ENCODE measurements around the gene HNRNPA1.
"Not testable (repeated sequence)": the region's sequence is repeated elsewhere in the genome, so short reads cannot be mapped to it uniquely, and the experiment has no call there.

Gene HNRNPA1

DNA sequence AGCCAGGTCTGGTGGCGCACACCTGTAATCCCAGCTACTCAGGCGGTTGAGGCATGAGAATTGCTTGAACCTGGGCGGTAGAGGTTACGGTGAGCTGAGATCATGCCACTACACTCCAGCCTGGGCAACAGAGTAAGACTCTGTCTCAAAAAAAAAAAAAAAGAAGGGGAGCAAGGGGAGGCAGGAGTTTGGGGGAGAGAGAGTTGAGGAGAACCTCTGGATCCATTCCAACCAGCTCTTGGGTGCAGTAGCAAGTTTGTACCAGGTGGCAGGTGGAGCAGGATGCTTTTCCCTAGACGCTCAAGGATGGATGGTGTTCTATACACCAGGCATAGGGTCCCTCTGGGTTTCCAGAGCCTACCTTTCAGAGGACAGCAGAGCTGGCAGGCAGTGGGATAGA lies 18.4 kb downstream of the HNRNPA1 start:
- DNase-seq (ENCODE audit: low read depth in 2 of 2) = no peak

DNA sequence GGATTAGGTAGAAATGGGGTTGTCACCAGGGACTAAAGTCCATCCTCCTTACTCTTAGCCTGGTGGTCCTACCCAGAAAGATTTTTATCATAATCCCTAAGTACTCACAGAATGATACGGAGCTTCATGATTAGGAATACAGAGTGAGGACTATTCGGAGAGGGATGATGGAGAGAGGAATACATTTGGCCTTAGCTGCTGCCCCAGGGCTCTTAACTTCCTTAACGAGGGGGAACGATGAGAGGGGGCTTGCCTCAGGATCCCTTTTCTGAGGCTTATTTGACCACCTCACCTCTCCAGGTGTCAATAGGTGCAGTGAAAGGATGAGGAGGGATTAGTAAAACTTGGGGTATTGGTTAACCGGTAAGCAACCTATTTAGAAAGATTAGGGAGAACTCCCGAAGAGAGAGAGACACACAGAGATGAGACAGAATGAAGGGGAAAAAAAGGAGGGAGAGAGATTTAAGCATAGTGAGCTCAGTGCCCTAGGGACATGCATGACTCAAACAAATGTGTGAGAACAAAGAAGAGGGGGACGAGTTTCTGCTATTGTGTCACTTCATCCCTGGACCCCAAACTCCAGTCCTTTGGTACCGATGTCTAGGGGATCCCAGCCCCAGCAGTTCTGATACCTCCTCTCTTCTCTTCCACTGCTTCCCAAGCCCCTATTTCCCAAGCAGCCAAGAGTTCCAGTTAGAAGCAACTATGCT lies 19.1 kb downstream of the HNRNPA1 start:
- DNase-seq (ENCODE audit: low read depth in 2 of 2) = no peak

DNA sequence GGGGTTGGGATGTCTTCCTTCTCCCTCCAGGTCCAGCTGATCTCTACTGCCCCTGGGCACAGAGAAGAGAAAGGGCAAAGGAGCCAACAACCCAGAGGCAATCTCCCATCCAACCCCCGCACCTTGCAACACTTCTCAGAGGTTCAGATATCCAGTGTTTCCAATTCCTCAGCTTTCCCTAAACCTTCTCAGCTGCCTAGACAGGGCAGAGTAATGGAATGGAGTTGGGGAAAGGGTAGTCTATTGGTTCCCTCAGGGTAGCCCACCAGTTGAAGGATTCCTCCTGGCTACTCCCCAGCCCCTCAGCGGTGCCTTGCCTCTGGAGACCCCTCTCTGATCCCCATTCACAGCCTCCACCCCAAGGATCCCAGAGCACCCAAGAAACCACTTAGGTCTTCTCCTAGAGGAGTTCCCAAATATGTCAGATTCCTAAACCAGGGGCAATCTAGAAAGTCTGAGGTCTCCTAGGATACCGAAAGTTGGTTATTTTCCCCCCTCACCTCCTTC lies 19.8 kb downstream of the HNRNPA1 start:
- no peak for DNase-seq (ENCODE audit: low read depth in 2 of 2)

DNA sequence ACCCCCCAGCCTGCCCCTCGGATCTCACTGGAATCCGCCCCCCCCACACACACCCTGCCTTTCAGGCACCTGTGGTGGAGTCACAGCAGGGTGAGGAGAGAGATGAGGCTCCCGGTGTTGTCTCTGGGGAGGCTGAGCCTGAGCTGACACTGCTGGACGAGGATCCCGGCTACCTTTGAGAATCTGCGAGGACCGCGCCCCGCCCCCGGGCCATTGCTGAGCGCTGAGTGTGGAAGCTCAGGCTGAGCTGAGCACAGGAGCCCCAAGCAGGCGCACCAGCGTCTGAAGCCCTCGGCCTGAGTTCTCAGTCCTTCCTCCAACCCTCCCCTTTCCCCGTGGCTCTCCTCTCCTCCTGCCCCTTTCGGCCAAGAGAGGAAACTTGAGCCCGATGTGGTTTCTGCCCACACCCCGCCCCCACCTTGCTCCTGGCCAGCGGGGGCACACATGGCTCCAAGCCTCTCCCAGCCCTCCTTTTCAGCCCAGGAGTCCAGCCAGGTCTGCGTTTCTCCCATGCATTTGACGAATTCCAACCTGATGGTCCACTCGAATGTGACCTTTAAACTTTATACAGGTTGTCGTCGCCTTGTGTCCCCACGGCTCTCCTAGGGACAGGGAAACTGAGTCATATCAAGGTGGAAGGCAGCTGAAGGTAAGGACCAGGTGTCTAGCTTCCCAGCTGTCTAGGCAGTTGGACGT lies 20.4 kb downstream of the HNRNPA1 start, which contains the start of gene NFE2:
Gene NFE2, minus strand, starts transcription at position 284 of the 696 bp plus-strand sequence. CDS start 5,767 bp downstream, outside the sequence.
- no peak for DNase-seq (ENCODE audit: low read depth in 2 of 2)

DNA sequence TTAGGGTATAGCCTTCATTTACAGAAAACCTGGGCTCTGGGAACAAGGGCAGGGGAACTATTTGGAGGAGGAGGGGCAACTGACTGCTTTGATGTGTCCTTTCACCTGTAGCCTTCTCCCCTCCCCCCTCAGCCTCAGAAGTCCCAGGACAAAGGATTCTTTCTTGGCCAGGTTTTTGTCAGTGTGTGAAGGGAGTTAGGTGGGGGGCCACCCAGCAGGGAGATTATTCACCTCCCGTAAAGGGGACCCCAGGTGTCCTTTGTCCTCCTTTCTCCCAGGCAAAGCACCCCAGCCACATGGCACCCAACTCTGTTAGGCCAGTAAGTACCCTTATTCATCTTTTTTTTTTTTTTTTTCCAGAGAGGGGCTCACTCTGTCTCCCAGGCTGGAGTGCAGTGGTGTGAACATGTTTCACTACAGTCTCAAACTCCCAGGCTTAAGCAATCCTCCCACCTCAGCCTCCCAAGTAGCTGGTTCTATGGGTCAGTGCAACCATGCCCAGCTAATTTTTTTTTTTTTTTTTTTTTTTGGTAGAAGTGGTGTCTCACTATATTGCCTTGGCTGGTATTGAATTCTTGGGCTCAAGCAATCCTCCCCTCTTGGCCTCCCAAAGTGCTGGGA lies 21.0 kb downstream of the HNRNPA1 start:
- no peak for DNase-seq (ENCODE audit: low read depth in 2 of 2)

DNA sequence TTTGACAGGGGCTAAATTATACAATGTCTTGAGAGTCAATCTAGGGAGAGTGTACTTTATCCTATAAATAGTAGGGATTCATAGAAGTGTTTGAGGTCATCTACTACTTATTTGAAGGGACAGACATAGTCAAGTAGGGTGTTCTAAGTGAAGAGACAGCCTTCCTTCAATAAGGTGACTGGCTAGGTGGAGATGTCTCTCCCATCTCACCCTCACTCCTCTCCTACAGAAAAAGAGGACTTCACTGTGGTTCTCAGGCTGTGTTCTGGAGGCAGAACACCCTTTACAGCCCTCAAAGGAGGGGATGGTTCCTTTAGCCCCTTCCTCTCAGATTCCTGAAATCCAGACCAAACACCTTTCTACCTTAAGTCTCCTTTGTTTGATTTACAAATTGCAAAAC lies 23.1 kb downstream of the HNRNPA1 start:
- DNase-seq (ENCODE audit: low read depth in 2 of 2) = no peak

DNA sequence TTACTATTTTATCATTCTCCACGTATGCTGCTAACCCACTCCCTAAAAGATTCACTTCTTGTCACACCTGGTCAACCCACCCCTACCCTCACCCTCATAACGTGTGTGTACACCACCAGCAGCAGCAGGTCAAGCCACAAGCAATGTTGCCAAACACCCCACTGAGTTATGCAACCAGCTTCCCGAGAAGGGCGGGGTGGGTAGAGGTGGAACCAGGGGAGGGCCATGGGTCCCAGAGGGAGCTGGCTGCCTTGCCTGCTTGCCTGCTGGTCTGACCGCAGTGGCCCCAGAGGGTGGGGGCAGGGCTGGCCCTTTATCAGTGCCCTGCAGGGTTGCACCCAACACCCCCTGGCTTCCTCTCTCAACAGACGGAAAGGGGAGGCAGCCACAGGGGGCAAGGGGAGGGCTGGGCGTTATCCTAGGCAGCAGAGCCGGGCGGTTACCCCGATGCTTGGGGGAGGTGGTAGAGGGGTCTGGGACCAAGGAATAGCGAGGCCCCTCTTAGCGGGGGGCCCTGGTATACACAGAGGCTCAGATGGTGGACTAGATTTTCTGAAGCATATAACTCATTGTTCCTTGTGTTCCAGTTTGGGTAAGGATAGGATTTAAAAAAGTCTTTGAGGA lies 23.8 kb downstream of the HNRNPA1 start:
- no peak for DNase-seq (ENCODE audit: low read depth in 2 of 2)

DNA sequence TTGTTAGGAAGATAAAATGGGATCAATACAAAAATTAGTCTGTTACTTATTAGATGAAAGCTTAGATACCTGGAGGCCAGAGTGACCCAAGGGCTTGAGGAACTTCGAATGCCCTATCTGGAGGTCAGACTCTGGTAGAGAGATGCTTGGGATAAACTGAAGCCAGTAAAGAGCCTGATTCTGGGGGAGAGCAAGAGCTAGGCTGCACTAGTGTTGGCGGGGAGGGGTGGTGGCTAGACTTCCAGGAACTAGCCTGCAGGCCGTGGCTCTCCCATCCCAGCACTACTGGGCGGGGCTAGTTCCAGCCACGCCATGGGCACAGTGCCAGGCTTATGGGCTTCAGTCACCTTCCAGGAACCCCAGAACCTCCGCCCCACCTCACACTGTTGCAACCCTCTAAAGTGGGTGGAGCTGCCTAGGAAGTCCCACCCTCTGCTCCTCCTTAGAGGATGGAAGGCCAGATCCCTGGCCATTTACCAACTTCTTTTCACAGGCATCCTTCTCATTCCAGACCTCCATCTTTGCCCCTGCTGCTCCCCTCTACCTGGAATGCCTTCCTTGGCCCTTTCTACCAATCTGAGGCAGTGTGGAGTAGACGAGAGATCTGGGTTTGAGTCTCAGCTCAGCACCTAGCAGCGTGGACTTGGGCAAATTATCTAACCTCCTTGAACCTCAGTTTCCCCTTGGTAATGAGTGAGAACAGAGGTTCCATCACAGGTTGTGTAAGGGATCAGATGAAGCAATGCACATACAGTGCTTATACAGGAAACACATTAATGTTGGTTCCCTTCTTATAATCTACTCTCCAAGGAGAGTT lies 26.6 kb downstream of the HNRNPA1 start:
- no peak for DNase-seq (ENCODE audit: low read depth in 2 of 2)

DNA sequence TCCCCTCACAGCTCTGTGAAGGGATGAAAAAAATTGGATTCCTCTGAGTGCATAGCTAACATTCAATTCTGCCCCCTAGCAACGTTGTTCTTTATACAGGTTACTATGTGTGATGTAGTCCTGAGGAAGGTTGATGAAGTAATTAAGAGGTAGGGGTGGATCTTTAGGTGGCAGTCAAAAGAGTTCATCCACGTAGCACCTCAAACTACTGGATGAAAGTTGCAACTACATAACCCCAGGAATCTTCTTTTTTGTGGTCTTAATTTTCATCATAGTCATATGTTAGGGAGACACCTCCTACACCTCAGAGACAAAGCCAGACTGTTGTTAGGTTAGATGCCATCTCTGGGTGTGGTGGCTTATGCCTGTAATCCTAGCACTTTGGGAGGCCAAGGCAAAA lies 30.5 kb downstream of the HNRNPA1 start:
- DNase-seq (ENCODE audit: low read depth in 2 of 2) = no peak

DNA sequence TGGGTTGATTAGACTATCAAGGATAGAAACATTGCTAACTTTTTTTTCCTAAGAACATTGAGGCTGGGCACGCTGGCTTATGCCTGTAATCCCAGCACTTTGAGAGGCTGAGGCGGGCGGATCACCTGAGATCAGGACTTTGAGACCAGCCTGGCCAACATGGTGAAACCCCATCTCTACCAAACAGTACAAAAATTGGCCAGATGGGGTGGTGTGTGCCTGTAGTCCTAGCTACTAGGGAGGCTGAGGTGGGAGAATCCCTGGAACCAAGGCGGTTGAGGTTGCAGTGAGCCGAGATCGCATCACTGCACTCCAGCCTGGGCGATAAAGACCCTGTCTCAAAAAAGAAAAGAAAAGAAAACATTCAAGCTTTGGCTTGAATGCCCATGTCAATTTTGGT lies 31.8 kb downstream of the HNRNPA1 start:
- not testable (repeated sequence) for DNase-seq (ENCODE audit: low read depth in 2 of 2)

DNA sequence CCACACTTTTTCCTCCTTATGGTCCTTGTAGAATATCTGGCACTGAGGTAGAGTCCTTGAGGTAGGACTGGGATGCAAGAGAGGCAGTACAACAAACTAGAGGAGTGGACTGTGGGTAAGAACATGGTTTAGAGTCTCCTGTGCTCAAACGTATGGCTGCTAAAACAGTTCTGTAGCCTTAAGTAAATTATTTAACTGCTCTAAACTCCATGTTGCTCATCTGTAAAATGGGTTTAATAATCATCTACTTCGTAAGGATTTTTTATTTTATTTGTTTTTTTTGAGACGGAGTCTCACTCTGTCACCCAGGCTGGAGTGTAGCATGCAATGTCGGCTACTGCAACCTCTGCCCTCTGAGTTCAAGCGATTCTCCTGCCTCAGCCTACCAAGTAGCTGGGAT lies 40.8 kb downstream of the HNRNPA1 start:
- no peak for DNase-seq (ENCODE audit: low read depth in 2 of 2)

DNA sequence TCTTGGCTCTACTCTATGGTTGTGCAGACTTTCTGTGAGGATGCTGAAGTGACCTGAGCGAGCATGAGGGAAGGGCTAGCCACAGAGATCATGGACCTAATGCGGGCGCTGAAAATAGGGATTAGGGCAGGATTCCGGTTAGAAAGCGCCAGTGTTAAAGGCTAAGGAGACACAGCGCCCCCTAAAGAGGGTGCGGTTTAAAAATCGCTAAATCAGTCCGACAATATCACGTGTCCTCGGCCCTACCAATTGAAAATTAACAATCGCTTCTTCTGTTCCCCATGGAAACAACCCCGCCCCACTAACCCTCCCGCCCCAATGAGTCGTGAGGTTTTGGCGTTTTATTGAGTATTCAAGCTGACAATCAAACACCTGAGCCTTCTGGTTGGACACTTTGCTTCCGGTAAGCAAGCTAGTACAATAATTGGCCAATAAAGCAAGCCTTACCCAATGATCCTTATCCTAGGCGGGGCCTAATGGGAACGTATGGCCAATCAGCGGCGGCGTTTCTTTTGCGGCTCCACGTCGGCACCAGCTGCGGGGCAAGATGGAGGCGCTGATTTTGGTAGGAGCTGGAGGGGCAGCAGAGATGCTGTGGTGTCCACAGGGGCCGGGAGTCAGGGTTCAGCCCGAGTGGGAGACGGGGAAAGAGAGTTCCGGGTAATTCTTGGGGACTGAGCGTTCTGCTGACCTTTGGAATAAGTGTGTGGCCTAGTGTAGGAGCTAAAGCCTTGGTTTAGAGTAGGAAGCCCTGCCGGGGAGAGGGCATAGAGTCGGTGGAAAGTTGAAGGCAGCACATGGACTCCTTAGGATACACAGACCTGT lies 44.3 kb downstream of the HNRNPA1 start, which contains the start of gene COPZ1:
Gene COPZ1, plus strand, starts transcription at position 515 of the 825 bp plus-strand sequence. Its CDS starts 33 bp downstream, at position 548.
- DNase-seq (ENCODE audit: low read depth in 2 of 2) = peak; percentile 86 to 89

DNA sequence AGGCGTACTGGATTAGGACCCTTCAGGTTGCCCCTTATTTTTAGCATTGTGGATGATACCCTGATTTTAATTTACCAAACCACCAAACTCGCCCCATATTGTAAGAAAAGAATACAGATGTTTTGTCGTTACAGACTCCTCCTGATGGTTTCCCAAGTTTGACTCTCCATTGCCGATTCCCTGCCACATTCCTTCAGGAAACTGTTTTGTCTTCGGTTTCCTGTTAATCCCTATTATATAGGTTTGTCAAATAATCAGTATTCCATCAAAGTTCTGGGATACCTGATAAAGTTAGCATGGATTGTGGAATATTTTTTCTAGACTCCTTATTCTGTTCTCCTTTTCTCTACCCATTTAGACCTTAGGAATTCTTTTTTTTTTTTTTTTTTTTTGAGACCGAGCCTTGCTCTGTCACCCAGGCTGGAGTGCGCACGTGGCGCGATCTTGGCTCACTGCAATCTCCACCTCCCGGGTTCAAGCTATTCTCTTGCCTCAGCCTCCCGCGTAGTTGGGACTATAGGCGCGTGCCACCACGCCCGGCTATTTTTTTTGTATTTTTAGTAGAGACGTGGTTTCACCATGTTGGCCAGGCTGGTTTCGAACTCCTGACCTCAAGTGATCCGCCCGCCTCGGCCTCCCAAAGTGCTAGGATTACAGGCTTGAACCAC lies 45.0 kb downstream of the HNRNPA1 start:
- not testable (repeated sequence) for DNase-seq (ENCODE audit: low read depth in 2 of 2)

DNA sequence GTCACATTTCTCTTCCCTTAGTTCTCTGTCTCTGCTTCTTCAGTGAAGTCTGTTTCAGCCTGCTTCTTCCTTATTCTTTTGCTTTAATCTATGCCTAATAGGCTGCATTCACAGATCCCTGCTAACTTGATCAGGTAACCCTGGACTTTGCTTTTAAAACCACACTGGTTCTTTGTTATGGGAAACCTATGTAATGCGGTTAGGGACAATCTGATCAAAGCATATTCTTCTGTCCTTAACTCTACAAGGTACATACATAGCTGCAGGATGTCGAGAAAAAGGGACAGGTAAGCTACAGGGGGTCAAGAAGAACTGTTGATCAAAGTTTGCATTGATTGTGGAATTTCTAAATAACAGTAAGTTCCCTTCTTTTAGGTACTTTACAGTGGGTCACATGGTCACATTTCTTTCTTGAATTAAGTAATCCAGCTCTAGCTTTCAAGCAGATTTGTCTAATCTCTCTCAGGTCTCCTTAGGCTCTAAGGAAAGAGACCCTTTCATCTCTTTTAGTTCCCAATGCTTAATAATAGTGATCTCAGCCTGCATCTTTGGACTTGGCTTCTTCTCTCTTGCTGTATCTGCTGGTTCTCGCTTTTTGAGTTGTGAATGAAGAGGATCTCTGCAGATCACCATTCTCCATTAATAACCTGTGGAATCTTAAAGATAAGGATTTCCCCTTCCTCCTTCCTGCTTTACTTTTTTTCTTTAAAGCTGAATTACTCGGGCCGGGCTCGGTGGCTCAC lies 48.2 kb downstream of the HNRNPA1 start:
- no peak for DNase-seq (ENCODE audit: low read depth in 2 of 2)

DNA sequence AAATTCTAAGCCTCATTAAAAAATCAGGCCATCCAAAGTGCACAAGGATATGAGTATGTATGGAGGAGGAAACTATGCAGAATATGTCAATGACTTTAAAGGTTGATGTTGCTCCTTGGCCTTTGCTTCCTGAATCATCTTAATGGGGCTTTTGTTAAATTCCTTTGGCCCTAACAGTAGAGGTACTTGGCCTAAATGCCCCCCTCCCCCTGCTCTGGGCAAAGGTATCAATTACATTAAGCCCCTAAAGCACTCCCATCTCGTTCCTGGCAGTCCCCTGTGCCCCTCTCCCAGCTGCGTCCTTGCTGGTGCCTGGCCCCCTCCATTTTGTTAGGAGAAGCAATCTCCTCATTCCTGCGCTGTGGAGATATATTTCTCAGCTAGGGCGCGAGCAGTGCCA lies 49.2 kb downstream of the HNRNPA1 start:
- no peak for DNase-seq (ENCODE audit: low read depth in 2 of 2)

DNA sequence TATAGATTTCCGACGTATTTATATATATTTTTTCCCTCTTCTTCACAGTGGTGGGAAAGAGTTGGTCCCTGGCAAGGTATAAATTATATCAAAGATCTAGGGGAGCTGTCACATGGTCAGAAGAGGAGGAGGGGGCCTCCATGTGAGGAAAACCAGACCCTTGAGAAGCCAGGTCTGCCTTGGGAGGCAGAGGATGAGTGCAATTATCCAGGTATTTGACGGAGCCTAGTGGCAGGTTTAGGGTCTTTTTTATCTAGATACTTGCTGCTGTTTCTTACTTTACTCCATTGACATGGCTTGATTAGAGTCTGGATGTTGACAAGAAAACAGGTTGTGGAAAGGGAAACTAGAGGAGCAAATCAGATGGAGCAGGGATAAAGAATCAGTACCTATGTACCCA lies 49.9 kb downstream of the HNRNPA1 start:
- no peak for DNase-seq (ENCODE audit: low read depth in 2 of 2)

DNA sequence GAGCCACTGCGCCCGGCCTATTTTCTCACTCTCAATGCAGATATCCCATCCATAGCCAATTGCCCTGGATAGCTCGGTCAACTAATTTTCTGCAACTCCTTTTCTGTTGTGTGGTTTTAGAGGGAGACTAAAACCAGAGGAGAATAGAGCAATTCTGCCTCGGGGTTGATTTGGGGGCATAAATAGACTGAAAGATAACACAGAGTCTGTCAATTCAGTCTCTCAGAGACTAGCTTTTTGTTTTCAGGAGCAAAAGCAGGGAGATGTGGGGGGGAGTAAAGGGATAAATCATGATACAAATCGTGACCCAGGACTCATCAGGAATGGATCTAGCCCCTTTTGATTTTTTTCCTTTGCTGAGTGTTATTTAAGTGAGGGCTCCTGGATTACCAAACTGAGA lies 50.9 kb downstream of the HNRNPA1 start:
- no peak for DNase-seq (ENCODE audit: low read depth in 2 of 2)

DNA sequence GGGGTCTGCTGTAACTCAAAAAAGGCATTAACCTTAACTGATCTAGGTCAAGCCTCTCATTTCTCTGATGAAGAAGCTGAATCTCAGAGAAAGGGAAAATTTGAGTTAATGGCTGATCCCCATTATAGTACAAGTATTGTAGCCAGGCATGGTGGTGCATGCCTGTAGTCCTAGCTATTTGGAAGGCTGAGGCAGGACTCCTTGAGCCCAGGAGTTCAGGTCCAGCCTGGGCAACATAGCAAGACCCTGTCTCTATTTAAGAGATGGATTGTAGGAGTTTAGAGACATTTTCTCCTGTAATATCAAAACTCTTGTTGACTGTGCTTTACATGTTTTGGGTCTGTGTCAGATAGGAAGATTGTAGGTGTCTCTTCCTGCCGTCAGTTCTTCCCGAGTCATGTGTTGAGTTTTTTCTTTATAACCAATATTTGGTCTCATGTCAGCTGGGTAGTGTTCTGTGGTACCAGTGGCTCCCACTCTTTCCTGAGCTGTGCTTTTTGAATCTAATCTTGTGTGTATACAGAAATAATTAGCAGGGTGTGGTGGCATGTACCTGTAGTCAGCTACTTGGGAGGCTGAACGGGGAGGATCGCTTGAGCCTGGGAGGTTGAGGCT lies 53.0 kb downstream of the HNRNPA1 start:
- no peak for DNase-seq (ENCODE audit: low read depth in 2 of 2)
